AG04449 (cell line): ENCODE measurements around the gene CCDC186.

Source experiments
- CTCF ChIA-PET: fragments of 350-600 bp; formaldehyde crosslinking; extraction: SDS; loops from one replicate; lab custom pipeline; 2021; ENCODE audit warnings: antibody characterized with exemption; lab: Yijun Ruan, JAX
- POLR2A ChIA-PET: fragments of 400-600, 350-600 bp; formaldehyde crosslinking; extraction: SDS; loops from one replicate; lab custom pipeline; 2020; ENCODE audit warnings: antibody characterized with exemption, inconsistent platforms; lab: Yijun Ruan, JAX
- DNase-seq: peaks from one replicate; pipeline ENCODE4 v3.0.0-alpha.2; 2010; ENCODE audit warnings: low read depth, low spot score
- H3K4me3 ChIP-seq: 2 replicates; pipeline ENCODE4 v1.5.1; 2011; ENCODE audit warnings: low read depth, mild to moderate bottlenecking, control low read depth, low read length
- TF ChIP-seq, protein P1 (sequence below): IDR thresholded peaks from one replicate; pipeline ENCODE4 v1.5.1; 2011; ENCODE audit warnings: mild to moderate bottlenecking, moderate library complexity, low read length, control low read depth, inconsistent platforms; ENCODE audit not compliant: insufficient read depth; ENCODE audit errors: missing control alignments

Gene CCDC186

DNA sequence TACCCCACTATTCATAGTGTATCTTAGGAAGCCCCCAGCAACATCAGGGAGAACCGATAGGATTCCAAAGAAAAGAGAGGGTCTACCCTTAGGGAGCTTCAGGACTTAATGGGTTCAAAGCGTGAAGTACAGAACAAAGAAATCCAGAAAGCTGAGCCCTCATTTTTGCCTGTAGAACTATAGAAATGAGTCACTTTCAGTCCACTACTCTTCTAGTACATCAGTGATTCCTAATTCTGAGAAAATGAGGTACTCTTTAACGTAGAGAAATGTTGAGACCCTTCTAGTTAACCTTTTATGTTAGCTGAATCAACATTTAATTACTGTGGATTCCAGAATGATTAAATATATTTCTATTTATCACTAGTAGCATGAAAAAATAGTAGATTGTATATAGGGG lies 6.9 kb upstream of the CCDC186 start:
- no peak overlapping the region for H3K4me3 ChIP-seq
- DNase-seq = no peak
- ChIA-PET POLR2A (no interaction called here), CTCF (no interaction called here)
- TF ChIP-seq, protein P1, sequence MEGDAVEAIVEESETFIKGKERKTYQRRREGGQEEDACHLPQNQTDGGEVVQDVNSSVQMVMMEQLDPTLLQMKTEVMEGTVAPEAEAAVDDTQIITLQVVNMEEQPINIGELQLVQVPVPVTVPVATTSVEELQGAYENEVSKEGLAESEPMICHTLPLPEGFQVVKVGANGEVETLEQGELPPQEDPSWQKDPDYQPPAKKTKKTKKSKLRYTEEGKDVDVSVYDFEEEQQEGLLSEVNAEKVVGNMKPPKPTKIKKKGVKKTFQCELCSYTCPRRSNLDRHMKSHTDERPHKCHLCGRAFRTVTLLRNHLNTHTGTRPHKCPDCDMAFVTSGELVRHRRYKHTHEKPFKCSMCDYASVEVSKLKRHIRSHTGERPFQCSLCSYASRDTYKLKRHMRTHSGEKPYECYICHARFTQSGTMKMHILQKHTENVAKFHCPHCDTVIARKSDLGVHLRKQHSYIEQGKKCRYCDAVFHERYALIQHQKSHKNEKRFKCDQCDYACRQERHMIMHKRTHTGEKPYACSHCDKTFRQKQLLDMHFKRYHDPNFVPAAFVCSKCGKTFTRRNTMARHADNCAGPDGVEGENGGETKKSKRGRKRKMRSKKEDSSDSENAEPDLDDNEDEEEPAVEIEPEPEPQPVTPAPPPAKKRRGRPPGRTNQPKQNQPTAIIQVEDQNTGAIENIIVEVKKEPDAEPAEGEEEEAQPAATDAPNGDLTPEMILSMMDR = no peak

DNA sequence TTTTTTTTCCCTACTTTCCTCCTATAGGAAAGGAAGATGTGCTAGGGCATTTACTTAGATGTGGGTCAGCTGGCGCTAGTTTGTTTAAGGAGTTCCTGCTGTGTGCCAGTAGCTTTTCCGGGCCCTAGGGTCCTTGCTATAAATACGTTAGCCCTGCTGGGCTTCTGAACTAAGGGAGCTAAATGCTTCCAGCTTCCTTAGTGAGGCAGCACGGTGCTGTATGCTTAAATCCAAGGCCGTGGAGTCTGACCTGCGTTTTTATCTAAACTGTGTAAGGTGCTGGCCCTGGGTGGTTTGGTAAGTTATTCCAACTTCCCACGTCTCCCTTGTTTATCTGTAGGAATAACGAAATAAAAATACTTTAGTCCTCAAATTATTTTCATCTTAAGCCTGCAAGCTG lies 5.7 kb upstream of the CCDC186 start:
- H3K4me3 ChIP-seq = no peak overlapping the region
- ChIA-PET CTCF (interaction anchor here (0.7 kb wide), 1 partner anchor 25 kb away, joined by 3 read pairs; no protein-coding TSS in a partner anchor), POLR2A (no interaction called here)
- no peak for DNase-seq
- TF ChIP-seq, protein P1 = no peak

DNA sequence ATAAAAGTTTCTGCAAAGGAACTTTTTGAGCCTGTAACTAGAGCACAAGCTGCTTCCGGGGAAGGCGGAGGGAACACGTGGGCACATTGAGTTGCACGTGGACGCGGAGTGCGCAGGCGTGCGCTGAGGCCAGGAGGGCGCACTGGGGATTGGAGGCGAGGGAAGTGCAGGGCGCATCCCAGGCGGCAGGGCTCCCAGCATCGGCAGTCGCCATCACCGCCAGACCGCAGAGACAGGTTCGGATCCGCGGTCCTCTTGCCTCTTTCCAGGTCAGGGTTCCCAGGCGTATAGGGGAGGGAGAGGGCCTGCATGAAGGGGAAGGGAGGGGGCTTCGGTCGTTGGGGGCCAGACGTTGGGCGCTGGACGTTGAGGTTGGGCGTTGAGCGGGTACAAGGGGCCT lies 5.1 kb upstream of the CCDC186 start, which contains the start of gene TDRD1:
TSS of gene TDRD1 (plus strand) at position 206 of the 400 bp plus-strand sequence. CDS start 8,479 bp downstream, outside the sequence.
- TF ChIP-seq, protein P1 = no peak
- POLR2A ChIA-PET = no interaction called here

DNA sequence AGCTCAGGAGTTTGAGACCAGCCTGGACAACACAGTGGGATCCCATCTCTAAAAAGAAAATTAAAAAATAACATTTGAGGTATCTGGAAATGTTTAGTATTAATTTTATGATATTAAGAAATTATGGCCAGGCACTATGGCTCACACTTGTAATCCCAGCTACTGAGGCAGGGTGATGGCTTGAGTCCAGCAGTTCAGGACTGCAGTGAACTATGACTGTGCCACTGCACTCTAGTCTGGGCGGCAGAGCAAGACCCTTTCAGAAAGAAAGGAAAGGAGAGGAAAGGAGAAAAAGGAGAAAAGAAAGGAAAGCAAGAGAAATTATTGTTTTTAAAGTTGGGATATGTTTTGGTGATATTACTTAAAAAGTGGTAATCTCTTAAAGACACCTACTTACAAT lies 2.5 kb upstream of the CCDC186 start:
- TF ChIP-seq, protein P1 = no peak
- DNase-seq = no peak
- ChIA-PET POLR2A (no interaction called here), CTCF (no interaction called here)
- H3K4me3 ChIP-seq = no peak overlapping the region

More for the DNA sequence above, 5.1 kb upstream of the CCDC186 start, which contains the start of gene TDRD1:
- CTCF ChIA-PET = no interaction called here
- no peak within 1 kb of the TSS for H3K4me3 ChIP-seq
- DNase-seq = no peak

DNA sequence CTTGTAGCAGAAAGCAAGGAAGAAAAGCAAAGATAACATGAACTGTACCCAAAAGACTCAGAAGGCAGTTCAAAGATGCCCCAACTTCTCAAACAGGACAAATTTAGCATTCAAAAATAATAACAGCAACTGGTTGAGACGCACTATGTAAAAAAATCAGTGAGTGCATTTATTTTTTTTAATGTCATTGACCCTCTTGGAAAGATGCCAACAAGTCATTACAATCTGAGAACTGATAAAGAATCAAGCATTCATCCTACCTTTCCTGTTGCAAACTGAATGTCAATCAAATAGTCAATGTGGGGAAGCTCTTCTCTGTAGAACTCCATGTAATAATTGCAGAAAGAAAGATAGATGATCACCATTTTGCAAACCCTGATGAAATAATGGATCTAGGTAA lies 1.7 kb upstream of the CCDC186 start:
- DNase-seq = no peak
- TF ChIP-seq, protein P1 = no peak
- H3K4me3 ChIP-seq = no peak overlapping the region
- POLR2A ChIA-PET = no interaction called here
- CTCF ChIA-PET = no interaction called here

DNA sequence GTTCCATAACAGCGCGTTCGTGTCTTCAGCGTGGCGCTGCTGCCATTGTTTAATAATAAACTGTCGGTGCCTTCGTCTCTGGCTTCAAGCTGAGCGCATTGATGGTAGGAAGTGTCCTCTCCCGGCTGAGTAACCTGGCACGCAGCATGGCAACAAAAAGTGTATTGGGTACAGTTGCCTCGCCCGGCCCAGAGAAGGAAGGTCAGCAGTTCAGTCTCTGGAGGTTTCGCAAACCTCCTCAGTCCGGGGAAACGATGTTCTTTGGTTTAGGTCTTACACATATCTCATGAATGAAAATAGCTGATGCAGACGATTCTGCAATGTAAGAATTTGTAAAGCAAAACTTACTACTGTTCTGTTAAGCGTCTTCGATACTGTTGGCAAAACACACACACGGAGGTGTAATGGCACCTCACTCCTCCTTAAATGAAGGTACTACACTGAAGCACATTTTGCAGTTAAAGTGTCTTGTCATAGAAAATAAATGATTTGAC lies 739 bp upstream of the CCDC186 start:
- ChIA-PET CTCF (interaction anchor here (1.2 kb wide), 1 partner anchor 705 kb away, joined by 3 read pairs; no protein-coding TSS in a partner anchor), POLR2A (no interaction called here)
- peak overlapping the region; percentile 98 for H3K4me3 ChIP-seq
- no peak for DNase-seq
- TF ChIP-seq, protein P1 = no peak
